Stimulated activated naive CD8-positive, alpha-beta T cell treated with anti-CD3 and anti-CD28 coated beads, Interleukin-15, Interleukin-2, amounts not matched to agents 100 ng/mL and 50 ng/mL, for 24 hours (primary cell): ENCODE data around the gene TBC1D22A.

Source experiments
- H3K27ac Mint-ChIP-seq: one replicate; pipeline ENCODE4 v1.8.0; 2021; ENCODE audit warnings: mild to moderate bottlenecking, mixed read lengths
- H3K27me3 Mint-ChIP-seq: one replicate; pipeline ENCODE4 v1.8.0; 2021; ENCODE audit warnings: mixed read lengths
- H3K36me3 Mint-ChIP-seq: one replicate; pipeline ENCODE4 v1.8.0; 2021; ENCODE audit warnings: low read depth, mixed read lengths
- H3K4me1 Mint-ChIP-seq: one replicate; pipeline ENCODE4 v1.8.0; 2021; ENCODE audit warnings: low read depth, mixed read lengths
- H3K4me3 Mint-ChIP-seq: one replicate; pipeline ENCODE4 v1.8.0; 2021; ENCODE audit warnings: mild to moderate bottlenecking, mixed read lengths
- H3K9me3 Mint-ChIP-seq: one replicate; pipeline ENCODE4 v1.8.0; 2021; ENCODE audit warnings: mixed read lengths

Gene TBC1D22A

DNA sequence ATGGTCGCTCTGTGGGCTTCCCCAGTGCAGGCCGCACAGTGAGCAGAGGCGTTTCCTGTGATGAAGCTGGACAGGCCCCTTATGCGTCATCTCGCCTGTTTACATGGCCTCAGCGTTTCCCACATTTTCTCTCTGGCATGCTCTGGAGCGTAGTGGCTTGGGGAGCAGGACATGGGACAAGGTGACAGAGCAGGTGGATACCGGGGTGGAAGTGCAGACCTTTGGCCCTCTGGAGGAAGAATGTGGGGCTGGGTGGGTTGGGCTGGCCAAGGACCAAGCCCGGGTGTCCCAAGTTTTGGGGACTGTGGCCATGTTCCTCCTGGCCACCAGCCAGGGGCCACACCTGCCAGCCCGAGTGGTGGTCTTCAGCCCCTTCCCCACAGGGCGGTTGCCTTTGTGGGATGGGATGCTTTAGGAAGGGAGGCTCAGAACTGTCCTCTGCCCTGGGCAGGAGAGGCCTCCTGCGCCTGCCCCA is 446.6 kb downstream of the TBC1D22A start:
- Mint-ChIP-seq H3K36me3 (no peaks in the 10 kb centered on the region), H3K4me1 (no peaks in the 10 kb centered on the region), H3K4me3 (no peak overlapping the region), H3K27ac (no peak overlapping the region), H3K9me3 (no peaks in the 10 kb centered on the region), H3K27me3 (no peaks in the 10 kb centered on the region)

DNA sequence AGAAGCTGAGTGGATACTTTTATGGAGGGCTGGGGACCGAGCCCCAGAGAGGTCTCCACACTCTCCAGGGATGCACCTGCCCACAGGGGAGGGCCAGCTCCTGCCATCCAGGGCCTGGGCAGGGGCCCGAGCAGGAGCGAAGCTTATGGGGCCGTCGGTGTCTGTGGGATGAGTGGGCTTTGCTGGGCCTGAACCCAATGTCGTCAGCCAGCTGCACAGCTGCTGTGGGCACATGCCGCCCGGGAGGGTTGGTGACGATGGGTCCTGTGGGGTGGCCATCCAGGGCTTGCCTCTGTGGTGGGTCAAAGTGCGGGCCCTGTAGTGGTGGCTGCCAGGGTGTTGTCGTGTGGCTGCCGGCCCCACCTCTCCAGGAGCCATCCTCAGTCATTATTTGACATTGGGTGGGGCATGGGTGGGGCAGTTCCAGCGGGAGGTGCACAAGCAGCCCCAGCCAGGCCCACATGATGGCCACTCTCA is 447.1 kb downstream of the TBC1D22A start:
- H3K27ac Mint-ChIP-seq = no peak overlapping the region
- H3K4me3 Mint-ChIP-seq = no peak overlapping the region
- H3K9me3 Mint-ChIP-seq = no peaks in the 10 kb centered on the region
- no peaks in the 10 kb centered on the region for H3K4me1 Mint-ChIP-seq
- no peaks in the 10 kb centered on the region for H3K27me3 Mint-ChIP-seq
- H3K36me3 Mint-ChIP-seq = no peaks in the 10 kb centered on the region

DNA sequence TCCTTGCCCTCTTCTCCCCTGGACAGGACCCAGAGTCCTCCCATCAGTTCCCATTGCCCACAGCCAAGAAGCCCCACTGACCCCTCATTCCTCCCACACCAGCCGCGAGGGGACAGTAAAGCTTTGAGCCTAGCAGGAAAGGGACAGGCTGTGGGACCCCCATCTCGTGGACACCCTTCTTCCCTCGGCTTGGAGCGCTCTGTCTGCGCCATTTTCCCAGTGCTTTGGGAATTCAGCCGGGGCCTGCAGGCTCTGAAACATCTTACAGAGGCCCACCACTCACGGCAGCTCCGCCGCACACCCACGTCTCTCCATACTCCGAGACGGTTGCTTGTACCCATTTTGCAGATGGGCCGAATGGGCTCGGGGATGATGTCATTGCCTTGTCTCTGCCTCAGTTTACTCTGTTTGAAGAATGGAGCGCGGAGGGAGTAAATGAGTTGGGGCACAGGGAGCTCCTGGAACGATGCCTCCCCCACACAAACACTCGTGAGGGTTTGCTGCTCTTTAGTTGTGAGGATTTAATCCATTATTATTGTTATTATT is 447.7 kb downstream of the TBC1D22A start:
- Mint-ChIP-seq H3K27ac (no peak overlapping the region), H3K4me3 (no peak overlapping the region), H3K36me3 (no peaks in the 10 kb centered on the region), H3K4me1 (no peaks in the 10 kb centered on the region), H3K27me3 (no peaks in the 10 kb centered on the region), H3K9me3 (no peaks in the 10 kb centered on the region)

DNA sequence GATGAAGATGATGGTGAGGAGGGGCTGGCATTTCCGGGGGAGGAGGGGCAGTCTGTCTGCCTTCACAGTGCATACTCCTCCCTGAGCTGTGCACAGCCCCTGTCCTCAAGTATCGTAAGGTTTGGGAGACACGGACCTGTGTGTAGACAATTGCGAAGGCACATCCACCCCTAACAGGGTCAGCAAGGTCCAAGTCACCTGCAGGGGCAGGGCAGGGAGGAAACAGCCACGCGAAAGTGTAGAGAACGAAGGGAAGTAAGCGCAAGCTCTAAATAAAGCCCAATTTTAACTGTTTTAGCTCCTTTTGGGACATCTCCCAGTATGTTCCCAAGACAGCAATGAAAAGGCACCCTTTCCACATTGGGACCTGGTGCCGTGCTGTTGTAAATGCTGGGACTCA is 448.2 kb downstream of the TBC1D22A start:
- Mint-ChIP-seq H3K4me3 (no peak overlapping the region), H3K4me1 (no peaks in the 10 kb centered on the region), H3K9me3 (no peaks in the 10 kb centered on the region), H3K36me3 (no peaks in the 10 kb centered on the region), H3K27me3 (no peaks in the 10 kb centered on the region), H3K27ac (no peak overlapping the region)

DNA sequence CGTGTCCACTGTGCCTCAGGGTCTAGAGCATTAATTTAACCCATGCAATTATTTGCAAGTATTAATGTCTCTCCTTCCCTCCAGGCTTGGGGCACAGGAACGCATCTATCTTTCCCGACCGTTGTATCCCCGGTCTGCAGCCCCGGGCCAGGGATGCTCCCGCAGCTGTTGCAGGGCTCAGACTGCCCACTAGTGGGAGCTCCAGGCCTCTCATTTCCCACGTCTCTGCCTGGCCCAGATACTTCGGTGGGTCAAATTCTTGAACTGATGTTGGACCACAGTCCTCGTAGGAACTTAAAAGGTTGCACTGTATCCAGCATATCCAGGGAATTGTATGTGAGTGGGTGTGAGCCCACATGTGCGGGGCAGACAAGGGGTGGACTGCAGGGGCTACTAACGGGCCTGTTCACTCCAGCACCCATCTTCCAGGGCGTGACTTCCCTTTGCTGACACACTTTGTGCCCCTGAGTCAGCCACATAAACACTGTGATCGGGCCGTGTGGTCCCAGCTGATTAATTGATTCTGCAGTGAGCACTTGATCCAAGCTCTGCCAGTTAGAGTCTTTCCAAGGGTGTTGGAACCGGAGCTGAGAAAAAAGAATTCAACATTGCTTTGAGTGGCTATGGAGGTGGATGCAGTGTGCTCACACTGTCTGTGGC is 451.3 kb downstream of the TBC1D22A start:
- H3K9me3 Mint-ChIP-seq = no peaks in the 10 kb centered on the region
- no peak overlapping the region for H3K27ac Mint-ChIP-seq
- H3K27me3 Mint-ChIP-seq = no peaks in the 10 kb centered on the region
- H3K4me3 Mint-ChIP-seq = no peak overlapping the region
- H3K36me3 Mint-ChIP-seq = no peaks in the 10 kb centered on the region
- H3K4me1 Mint-ChIP-seq = no peaks in the 10 kb centered on the region

DNA sequence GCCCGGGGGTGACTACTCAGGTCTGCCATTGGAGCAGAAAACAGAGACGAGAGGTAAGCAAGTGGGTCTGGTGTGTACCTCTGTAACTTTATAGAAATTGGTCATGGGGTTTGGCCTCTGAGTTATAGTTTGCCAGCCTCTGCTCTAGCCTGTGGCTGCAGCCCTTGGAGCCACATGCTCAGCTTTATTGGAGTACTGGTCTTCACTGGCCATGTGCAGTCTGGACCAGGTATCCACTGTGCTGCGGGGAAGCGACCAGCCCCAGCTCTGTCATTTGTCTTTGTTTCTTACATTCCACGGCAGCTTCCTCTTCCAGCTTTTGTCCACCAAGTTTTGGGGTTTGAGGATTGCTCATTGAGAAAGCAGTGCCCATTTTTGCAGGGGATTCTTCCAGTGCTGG is 453.4 kb downstream of the TBC1D22A start:
- Mint-ChIP-seq H3K27me3 (no peaks in the 10 kb centered on the region), H3K36me3 (no peaks in the 10 kb centered on the region), H3K9me3 (no peaks in the 10 kb centered on the region), H3K4me1 (no peaks in the 10 kb centered on the region), H3K27ac (no peak overlapping the region), H3K4me3 (no peak overlapping the region)

DNA sequence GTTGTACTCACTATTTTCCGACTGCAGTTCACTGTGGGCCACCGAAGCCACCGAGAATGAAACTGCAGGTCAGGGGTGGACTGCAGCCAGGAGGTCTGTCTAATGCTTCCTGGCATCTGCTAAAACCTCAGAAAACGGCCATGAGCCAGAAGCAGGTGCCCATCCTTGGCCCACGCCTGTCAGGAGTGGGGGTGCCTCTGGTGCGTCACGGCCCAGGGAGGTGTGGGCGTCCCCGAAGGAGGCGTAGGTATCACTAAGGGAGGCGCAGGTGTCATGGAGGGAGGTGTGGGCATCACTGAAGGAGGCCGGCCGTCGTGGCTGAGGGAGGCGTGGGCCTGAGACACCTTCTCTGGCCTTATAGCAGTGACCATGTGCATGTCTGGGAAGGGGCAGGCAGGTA is 456.2 kb downstream of the TBC1D22A start:
- Mint-ChIP-seq H3K9me3 (no peaks in the 10 kb centered on the region), H3K36me3 (no peaks in the 10 kb centered on the region), H3K27ac (no peak overlapping the region), H3K27me3 (no peaks in the 10 kb centered on the region), H3K4me3 (no peak overlapping the region), H3K4me1 (no peaks in the 10 kb centered on the region)

DNA sequence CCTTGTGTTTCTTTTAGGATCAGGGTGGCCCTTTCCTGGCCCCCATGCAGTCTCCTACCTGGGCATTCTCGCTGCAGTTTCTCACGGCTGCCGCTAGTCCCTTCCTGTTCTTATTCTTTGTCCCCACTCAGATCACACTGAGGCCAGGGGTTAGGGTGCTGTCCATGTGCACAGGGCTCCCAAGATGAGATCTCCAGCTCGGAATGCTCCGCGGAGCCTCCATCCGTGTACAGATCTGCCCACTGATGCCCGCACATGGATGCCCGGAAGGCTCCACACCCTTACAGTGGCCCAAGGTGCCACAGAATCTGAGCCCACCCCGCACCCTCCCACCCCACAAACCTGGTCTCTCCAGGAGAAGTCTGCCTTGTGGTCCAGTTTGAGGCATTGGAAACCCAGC is 457.3 kb downstream of the TBC1D22A start:
- H3K27ac Mint-ChIP-seq = no peak overlapping the region
- H3K36me3 Mint-ChIP-seq = no peaks in the 10 kb centered on the region
- no peaks in the 10 kb centered on the region for H3K4me1 Mint-ChIP-seq
- H3K27me3 Mint-ChIP-seq = no peaks in the 10 kb centered on the region
- H3K9me3 Mint-ChIP-seq = no peaks in the 10 kb centered on the region
- no peak overlapping the region for H3K4me3 Mint-ChIP-seq

DNA sequence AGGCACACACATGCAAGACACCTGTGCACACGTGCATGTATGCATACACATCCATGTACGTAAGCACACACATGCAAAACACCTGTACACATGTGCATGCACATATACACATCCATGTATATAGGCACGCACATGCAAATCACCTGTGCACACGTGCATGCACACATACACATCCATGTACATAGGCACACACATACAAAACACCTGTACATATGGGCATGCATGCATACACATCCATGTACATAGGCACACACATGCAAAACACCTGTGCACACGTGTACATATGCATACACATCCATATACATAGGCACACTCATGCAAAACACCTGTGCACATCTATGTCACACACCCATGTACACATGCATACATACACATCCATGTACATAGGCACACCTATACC is 458.3 kb downstream of the TBC1D22A start:
- H3K27me3 Mint-ChIP-seq = no peaks in the 10 kb centered on the region
- no peaks in the 10 kb centered on the region for H3K4me1 Mint-ChIP-seq
- no peaks in the 10 kb centered on the region for H3K36me3 Mint-ChIP-seq
- no peak overlapping the region for H3K4me3 Mint-ChIP-seq
- no peaks in the 10 kb centered on the region for H3K9me3 Mint-ChIP-seq
- no peak overlapping the region for H3K27ac Mint-ChIP-seq

DNA sequence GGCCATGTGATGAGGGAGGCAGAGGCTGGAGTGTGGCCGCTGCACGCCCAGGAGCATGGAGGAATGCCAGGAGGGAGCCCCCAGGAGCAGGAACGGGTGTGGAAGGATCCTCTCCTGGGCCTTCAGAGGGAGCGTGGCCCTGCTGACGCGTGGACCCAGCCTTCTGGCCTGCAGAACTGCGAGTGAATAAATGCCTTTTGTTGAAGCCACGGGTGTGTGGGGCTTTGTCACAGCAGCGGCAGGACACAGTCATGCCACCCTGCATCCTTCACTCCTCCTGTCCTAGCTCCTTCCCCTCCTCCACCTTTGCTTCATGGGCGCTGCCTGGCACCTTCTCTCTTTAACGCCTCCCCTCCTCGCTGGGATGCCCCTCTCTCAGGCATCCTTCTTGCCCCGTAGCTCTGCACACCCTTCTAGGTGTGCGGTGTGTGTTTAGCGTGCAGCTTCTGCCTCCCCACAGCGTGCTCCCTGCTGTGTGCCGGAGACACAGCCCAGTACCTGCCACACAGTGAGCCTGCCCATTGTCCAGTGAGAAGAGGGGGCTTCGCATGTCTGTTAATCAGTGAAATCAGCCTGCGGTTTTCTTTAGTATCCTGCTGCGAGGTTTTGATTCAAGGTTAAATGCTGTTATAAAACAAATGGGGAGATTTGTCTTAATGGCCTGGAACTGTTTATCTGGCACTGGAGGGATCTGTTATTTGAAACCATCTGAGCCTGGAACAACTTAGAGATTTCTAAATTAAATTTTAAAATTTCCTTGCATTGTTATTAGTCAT is 459.6 kb downstream of the TBC1D22A start:
- Mint-ChIP-seq H3K36me3 (no peaks in the 10 kb centered on the region), H3K4me3 (no peak overlapping the region), H3K9me3 (no peaks in the 10 kb centered on the region), H3K27me3 (peaks cover 3% of the 10 kb centered on the region), H3K4me1 (no peaks in the 10 kb centered on the region), H3K27ac (no peak overlapping the region)
